Skeletal muscle satellite cell (primary cell): ENCODE measurements around the gene SAP30L.

Experiments used
- H3K27me3 ChIP-seq: 2 replicates; pipeline ENCODE4 v1.7.0; 2013; ENCODE audit warnings: low read length; ENCODE audit not compliant: control insufficient read depth, insufficient read depth
- H3K36me3 ChIP-seq: 2 replicates; pipeline ENCODE4 v1.7.0; 2013; ENCODE audit warnings: mild to moderate bottlenecking, control low read depth, low read length; ENCODE audit not compliant: insufficient read depth
- H3K4me1 ChIP-seq: 2 replicates; pipeline ENCODE4 v1.7.0; 2013; ENCODE audit warnings: low read length; ENCODE audit not compliant: control insufficient read depth, insufficient read depth
- H3K4me2 ChIP-seq: 2 replicates; pipeline ENCODE4 v1.7.0; 2013; ENCODE audit warnings: mild to moderate bottlenecking, low read length
- H3K4me3 ChIP-seq: 2 replicates; pipeline ENCODE4 v1.7.0; 2013; ENCODE audit warnings: low read length
- H3K9ac ChIP-seq: 2 replicates; pipeline ENCODE4 v1.7.0; 2013; ENCODE audit warnings: mild to moderate bottlenecking, low read depth, low read length, moderate library complexity
- H3K9me3 ChIP-seq: replicated peaks from 2 replicates; pipeline ENCODE4 v1.7.0; 2013; ENCODE audit warnings: mild to moderate bottlenecking, control low read depth, low read length

SAP30L gene

DNA sequence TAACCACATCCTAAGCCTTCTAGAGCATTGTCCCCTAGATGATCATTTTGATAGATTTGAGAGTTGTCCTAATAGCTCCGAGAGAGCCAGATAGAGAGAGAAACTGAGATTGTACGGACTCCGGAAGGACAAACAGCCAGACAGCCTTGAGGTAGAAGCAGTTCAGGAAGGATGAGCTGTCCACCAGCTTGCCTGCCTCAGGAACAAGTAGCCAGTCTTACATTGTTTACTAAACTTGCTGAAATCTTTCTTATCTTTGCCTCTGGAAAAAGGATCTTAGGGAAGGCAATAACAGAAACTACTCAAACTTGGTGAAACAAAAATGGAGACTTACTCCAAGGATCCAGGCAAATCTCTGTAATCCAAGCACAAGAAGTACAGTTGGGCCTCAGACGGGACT is 39.0 kb upstream of the SAP30L start:
- Histone ChIP-seq H3K9me3 (no peaks in the 10 kb centered on the region), H3K27me3 (no peaks in the 10 kb centered on the region), H3K4me2 (no peak overlapping the region), H3K36me3 (peaks cover 33% of the 10 kb centered on the region), H3K4me3 (no peak overlapping the region), H3K9ac (no peak overlapping the region), H3K4me1 (peaks cover 4% of the 10 kb centered on the region)

DNA sequence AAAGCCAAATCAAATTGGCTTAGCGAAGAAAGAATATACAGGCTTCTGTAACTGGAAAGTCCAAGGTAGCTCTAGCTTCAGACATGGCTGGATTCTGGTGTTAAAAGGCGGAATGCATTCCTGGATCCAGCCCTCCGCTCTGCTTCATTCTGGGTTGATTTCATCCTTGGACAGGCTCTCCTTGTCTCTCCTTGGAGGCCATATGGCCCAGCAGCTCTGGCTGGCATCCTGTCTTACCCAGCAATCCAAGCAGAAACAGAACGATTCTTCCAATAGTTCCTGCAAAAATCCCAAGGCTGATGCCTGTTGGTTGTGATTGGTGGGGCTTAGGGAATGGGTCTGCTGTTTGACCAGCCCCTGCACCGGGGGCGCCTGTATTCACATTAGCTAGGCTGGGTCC is 37.0 kb upstream of the SAP30L start:
- Histone ChIP-seq H3K4me1 (peaks cover 4% of the 10 kb centered on the region), H3K4me3 (no peak overlapping the region), H3K9ac (no peak overlapping the region), H3K4me2 (no peak overlapping the region), H3K9me3 (no peaks in the 10 kb centered on the region), H3K36me3 (peaks cover 47% of the 10 kb centered on the region), H3K27me3 (no peaks in the 10 kb centered on the region)

DNA sequence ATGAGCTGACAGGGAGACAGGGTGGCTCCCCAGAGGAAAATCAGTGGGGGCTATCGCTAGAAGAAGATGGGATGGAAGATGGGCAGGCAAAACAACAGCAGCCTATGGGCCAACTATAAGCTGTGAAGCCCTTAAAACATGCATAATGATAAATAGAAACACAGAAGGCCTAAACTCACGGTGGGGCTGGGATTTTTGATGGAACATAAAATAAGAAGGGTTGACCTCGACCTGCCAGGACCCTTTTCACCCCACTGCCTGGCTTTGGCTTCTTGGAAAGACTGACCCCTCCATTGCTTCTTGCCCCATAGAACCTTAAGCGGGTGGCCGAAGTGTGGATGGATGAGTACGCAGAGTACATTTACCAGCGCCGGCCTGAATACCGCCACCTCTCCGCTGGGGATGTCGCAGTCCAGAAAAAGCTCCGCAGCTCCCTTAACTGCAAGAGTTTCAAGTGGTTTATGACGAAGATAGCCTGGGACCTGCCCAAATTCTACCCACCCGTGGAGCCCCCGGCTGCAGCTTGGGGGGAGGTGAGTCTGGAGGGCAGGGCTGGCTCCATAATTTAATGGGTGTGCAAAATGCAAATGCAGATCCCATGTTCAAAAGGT is 36.5 kb upstream of the SAP30L start:
- Histone ChIP-seq H3K9me3 (no peaks in the 10 kb centered on the region), H3K4me1 (peaks cover 4% of the 10 kb centered on the region), H3K4me2 (no peak overlapping the region), H3K36me3 (peaks cover 52% of the 10 kb centered on the region), H3K4me3 (no peak overlapping the region), H3K27me3 (no peaks in the 10 kb centered on the region), H3K9ac (no peak overlapping the region)

DNA sequence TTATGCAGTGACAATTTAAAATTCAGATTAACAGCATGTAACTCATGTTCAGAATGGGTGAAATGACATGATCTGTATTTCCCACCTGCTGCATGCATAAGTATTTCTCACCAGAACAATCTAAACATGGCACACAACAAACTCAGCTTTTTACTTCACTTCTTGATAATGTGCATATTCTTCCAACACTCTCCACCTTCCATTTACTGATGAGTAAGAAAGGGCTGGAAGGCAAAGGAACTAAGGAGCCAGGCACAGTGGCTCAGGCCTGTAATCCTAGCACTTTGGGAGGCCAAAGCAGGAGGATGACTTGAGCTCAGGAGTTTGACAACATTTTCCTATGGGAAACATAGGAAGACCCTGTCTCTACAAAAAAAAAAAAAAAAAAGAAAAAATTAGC is 35.8 kb upstream of the SAP30L start:
- H3K9ac ChIP-seq = no peak overlapping the region
- H3K4me2 ChIP-seq = no peak overlapping the region
- no peaks in the 10 kb centered on the region for H3K27me3 ChIP-seq
- H3K4me3 ChIP-seq = no peak overlapping the region
- H3K4me1 ChIP-seq = peaks cover 1% of the 10 kb centered on the region
- H3K36me3 ChIP-seq = peaks cover 57% of the 10 kb centered on the region
- H3K9me3 ChIP-seq = no peaks in the 10 kb centered on the region

DNA sequence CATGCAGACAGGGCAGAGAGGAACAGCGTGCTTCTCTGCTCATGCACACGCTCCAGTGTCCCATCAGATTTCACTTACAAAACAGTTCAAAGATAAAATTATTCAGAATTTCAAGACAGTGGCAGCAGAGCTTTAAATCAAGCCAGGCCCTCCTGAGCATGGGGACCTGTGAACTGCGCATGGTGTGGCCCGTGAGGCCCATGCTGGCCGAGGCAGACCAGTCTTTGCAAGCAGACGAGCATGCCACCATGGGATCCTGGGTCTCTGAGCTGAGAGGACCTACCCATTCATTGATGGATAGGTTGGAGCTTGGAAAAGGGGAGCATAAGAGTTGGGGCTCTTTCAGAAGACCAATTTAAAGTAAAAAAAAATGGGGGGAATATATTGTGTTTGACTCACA is 35.0 kb upstream of the SAP30L start:
- H3K4me3 ChIP-seq = no peak overlapping the region
- no peaks in the 10 kb centered on the region for H3K4me1 ChIP-seq
- H3K9me3 ChIP-seq = no peaks in the 10 kb centered on the region
- peaks cover 59% of the 10 kb centered on the region for H3K36me3 ChIP-seq
- H3K4me2 ChIP-seq = no peak overlapping the region
- H3K27me3 ChIP-seq = no peaks in the 10 kb centered on the region
- H3K9ac ChIP-seq = no peak overlapping the region

DNA sequence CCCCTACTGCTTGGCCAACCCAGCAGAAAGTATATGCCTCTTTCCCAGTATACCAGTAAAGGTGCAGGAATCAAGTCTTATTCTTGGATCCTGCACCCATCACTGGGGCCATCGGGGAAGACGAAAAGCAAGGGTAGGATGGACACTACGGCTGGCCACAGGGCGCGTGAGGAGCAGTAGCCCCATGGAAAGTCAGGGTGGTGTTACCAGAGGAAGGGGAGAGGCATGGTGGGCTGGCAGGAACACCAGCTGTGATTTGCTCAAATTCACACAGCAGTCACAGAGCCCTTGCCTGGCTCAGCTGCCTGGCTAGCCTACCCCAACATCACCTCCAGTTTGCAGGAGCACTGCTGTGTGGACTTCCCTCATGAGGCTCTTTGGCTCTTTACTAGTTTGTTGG is 34.5 kb upstream of the SAP30L start:
- Histone ChIP-seq H3K9ac (no peak overlapping the region), H3K36me3 (peaks cover 62% of the 10 kb centered on the region)

DNA sequence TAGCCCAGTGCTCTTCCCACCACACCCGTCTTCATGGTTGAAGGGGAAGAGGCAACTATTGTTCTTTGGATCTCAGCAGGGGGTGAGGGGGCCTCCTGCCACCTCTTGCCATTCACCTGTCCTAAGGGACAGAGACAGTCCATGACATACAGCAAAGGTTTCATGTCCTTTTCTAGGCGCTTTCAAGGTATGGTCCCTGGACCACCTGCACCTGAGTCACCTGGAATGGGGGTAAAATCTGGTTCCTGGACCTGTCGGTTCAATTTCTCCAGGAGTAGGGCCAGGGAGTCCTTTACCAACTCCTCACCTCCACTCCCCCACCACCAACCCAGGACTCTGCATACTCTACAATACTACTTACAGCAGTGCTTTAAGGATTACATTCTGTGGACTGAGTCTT is 33.5 kb upstream of the SAP30L start:
- Histone ChIP-seq H3K36me3 (peaks cover 71% of the 10 kb centered on the region), H3K4me2 (no peak overlapping the region), H3K27me3 (no peaks in the 10 kb centered on the region), H3K4me3 (no peak overlapping the region), H3K9ac (no peak overlapping the region), H3K9me3 (no peaks in the 10 kb centered on the region), H3K4me1 (no peaks in the 10 kb centered on the region)

More for the DNA sequence above, 34.5 kb upstream of the SAP30L start:
- H3K4me1 ChIP-seq = no peaks in the 10 kb centered on the region
- H3K4me3 ChIP-seq = no peak overlapping the region
- no peaks in the 10 kb centered on the region for H3K27me3 ChIP-seq
- no peak overlapping the region for H3K4me2 ChIP-seq
- H3K9me3 ChIP-seq = no peaks in the 10 kb centered on the region

DNA sequence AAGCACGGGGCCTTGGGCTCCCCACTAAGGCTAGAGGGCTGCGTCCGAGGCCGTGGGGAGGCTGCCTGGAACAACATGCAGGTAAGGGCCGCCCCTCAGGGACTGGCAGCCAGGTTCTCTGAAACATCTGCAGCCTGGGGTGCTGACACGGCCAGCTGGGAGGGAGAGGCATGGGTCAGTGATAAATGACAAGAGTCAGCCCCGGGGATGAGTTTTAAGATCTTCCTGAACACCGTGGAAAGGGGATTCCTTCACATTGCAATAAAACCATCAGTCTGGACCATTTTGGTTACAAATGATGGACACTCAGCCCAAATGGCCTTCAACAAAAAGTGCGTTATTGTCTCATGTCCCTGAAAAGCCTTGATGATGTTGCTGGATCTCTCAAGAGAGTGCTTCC is 32.9 kb upstream of the SAP30L start:
- H3K9ac ChIP-seq = no peak overlapping the region
- H3K36me3 ChIP-seq = peaks cover 72% of the 10 kb centered on the region
- H3K9me3 ChIP-seq = no peaks in the 10 kb centered on the region

DNA sequence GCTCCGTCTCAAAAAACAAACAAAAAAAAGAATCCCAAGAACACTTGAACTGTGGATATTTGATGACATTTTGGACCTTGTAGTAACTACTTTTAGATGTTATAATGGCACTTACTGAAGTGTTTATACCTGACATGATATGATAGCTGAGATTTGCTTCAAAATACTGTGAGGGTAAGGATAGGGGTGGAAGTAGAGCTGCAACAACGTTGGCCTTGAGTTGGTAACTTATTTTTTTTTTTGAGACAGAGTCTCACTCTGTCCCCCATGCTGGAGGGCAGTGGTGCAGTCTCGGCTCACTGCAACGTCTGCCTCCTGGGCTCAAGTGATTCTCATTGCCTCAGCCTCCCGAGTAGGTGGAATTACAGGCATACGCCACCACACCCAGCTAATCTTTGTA is 30.7 kb upstream of the SAP30L start:
- Histone ChIP-seq H3K9ac (no peak overlapping the region), H3K27me3 (no peaks in the 10 kb centered on the region), H3K4me2 (no peak overlapping the region), H3K36me3 (peaks cover 80% of the 10 kb centered on the region), H3K4me3 (no peak overlapping the region), H3K4me1 (no peaks in the 10 kb centered on the region), H3K9me3 (no peaks in the 10 kb centered on the region)

More for the DNA sequence above, 32.9 kb upstream of the SAP30L start:
- H3K4me2 ChIP-seq = no peak overlapping the region
- no peak overlapping the region for H3K4me3 ChIP-seq
- no peaks in the 10 kb centered on the region for H3K4me1 ChIP-seq
- H3K27me3 ChIP-seq = no peaks in the 10 kb centered on the region

DNA sequence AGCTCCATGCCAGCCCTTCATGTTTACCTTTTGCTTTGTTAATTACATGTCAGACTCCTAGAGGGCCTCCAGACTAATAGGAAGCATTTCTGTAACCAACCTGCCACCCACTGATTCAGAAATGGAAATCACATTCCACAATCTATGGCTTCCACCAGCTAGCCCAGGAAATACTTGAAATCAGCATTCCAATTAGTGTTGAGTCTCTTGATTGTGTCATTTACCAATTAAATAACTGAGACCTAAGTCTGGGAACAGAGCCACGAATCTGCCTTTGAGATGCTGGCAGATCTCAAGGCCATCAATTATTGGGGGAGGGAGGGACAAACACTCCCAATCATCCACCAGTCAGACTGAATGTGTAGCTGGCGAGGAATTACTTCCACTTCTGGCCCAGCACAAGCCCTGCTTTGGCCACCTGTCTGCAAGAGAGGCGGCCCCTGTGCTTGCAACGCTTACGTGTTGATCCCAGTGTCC is 27.4 kb upstream of the SAP30L start:
- no peaks in the 10 kb centered on the region for H3K27me3 ChIP-seq

DNA sequence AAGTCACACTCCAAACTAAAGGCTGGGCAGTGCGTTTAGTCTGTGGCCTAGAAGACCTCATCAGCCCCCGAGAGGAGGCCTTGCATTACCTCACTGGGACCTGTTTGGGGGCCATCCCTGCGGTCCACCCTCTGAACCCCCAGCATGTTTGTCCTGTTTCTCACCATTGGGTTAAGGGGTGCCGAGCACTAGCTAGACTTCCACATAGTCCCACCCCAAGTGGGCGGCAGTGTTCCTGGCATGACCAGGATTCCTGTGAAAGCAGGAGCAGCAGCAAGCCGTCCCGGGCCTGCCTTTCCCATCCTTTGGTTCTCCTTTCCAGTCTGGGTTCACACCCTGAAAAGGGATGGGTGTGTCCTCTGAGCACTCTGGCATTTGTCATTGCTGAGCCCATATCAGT is 26.6 kb upstream of the SAP30L start:
- H3K36me3 ChIP-seq = peaks cover 49% of the 10 kb centered on the region
- no peaks in the 10 kb centered on the region for H3K27me3 ChIP-seq
- no peak overlapping the region for H3K9ac ChIP-seq
- H3K4me3 ChIP-seq = no peak overlapping the region
- H3K4me2 ChIP-seq = no peak overlapping the region
- H3K4me1 ChIP-seq = no peaks in the 10 kb centered on the region
- H3K9me3 ChIP-seq = no peaks in the 10 kb centered on the region

More for the DNA sequence above, 27.4 kb upstream of the SAP30L start:
- H3K4me2 ChIP-seq = no peak overlapping the region
- no peak overlapping the region for H3K9ac ChIP-seq
- peaks cover 52% of the 10 kb centered on the region for H3K36me3 ChIP-seq
- H3K4me3 ChIP-seq = no peak overlapping the region
- H3K9me3 ChIP-seq = no peaks in the 10 kb centered on the region
- H3K4me1 ChIP-seq = no peaks in the 10 kb centered on the region

DNA sequence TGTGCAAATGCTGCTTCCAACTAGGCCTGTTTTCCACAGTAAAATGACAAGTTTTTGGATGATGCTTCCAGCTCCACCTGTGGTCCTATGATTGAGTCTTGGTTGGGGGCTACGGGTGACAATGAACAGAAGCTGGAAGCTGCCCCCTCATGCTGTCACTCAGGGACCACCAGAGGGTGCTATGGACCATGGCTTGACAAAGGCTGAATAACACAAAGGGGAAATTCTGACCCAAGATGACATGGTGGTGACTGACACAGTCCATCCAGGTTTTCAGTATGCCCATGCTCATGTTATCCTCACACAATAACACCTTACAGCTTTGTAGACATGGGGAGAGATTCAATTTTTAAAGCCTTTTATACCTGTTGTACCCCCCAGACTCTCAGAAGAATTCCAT is 23.9 kb upstream of the SAP30L start:
- H3K9me3 ChIP-seq = no peaks in the 10 kb centered on the region
- H3K36me3 ChIP-seq = peaks cover 32% of the 10 kb centered on the region
- H3K9ac ChIP-seq = no peak overlapping the region

More for the DNA sequence above, 23.9 kb upstream of the SAP30L start:
- no peak overlapping the region for H3K4me3 ChIP-seq
- H3K4me2 ChIP-seq = no peak overlapping the region
- no peaks in the 10 kb centered on the region for H3K27me3 ChIP-seq
- no peaks in the 10 kb centered on the region for H3K4me1 ChIP-seq
